Measurements from ENCODE around the gene EIF4B. TPM values are rescaled to one million over a fixed set of nuclear protein-coding genes. Genes with fewer than 3 reads are reported as not detected.

The EIF4B gene
- total and polyA plus RNA-seq, 2 of the 13 experiments (the other 11 are each of a cell fraction or from before 2014, with no cell fraction given): 416 to 548 TPM

- TF ChIP-seq PRPF4 (IDR thresholded peaks at IDR 0.05; ENCODE audit: low read depth, low read length, poor library complexity, severe bottlenecking) (peak; percentile 82), SNAI1 (CRISPR knock-in tag; IDR thresholded peaks at IDR 0.05; ENCODE audit: borderline replicate concordance) (no peak), ZC3H4 (CRISPR knock-in tag; IDR thresholded peaks at IDR 0.05; ENCODE audit: borderline replicate concordance) (no peak), ZNF354B (CRISPR knock-in tag; IDR thresholded peaks at IDR 0.05) (no peak), ZNF17 (CRISPR knock-in tag; IDR thresholded peaks at IDR 0.05) (no peak), ELF1 (CRISPR knock-in tag; IDR thresholded peaks at IDR 0.05) (peak; percentile 72), ZNF331 (CRISPR knock-in tag; IDR thresholded peaks at IDR 0.05) (no peak), FOXJ3 (CRISPR knock-in tag; IDR thresholded peaks at IDR 0.05; ENCODE audit: borderline replicate concordance) (no peak), DNMT1 (CRISPR knock-in tag; IDR thresholded peaks at IDR 0.05) (no peak), TAF1 (CRISPR knock-in tag; IDR thresholded peaks at IDR 0.05) (no peak), POLR2A (IDR thresholded peaks at IDR 0.05; ENCODE audit: insufficient read depth in 1 of 2, low read depth in 2 of 2, low read length in 2 of 2) (0 out of 4 replicates have a peak, but pooled peaks of 1 of the 2 experiments have one; percentile 28), RXRA (CRISPR knock-in tag; IDR thresholded peaks at IDR 0.05) (0 out of 2 replicates have a peak, but pooled peaks have one; percentile 24), ISL2 (CRISPR knock-in tag; IDR thresholded peaks at IDR 0.05) (no peak), RBAK (CRISPR knock-in tag; IDR thresholded peaks at IDR 0.05) (no peak), ELF3 (CRISPR knock-in tag; IDR thresholded peaks at IDR 0.05) (peak; percentile 54), ZNF256 (CRISPR knock-in tag; conservative IDR thresholded peaks at IDR 0.05) (no peak), POLR2AphosphoS5 (IDR thresholded peaks at IDR 0.05; ENCODE audit: low read depth, low read length) (no peak), DMTF1 (CRISPR knock-in tag; IDR thresholded peaks at IDR 0.05) (no peak), ZFY (CRISPR knock-in tag; IDR thresholded peaks at IDR 0.05) (no peak), TBX2 (CRISPR knock-in tag; IDR thresholded peaks at IDR 0.05; ENCODE audit: borderline replicate concordance) (peak; percentile 12; the same call in 1 of the 2 replicates), ZSCAN30 (CRISPR knock-in tag; IDR thresholded peaks at IDR 0.05) (no peak), ZNF496 (CRISPR knock-in tag; IDR thresholded peaks at IDR 0.05; ENCODE audit: insufficient replicate concordance) (no peak), RAD51 (IDR thresholded peaks at IDR 0.05; ENCODE audit: borderline replicate concordance) (no peak), ZNF281 (CRISPR knock-in tag; IDR thresholded peaks at IDR 0.05; ENCODE audit: borderline replicate concordance) (peak; percentile 88), POGZ (CRISPR knock-in tag; IDR thresholded peaks at IDR 0.05) (no peak)
- TF ChIP-seq, protein P1, sequence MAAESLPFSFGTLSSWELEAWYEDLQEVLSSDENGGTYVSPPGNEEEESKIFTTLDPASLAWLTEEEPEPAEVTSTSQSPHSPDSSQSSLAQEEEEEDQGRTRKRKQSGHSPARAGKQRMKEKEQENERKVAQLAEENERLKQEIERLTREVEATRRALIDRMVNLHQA (CRISPR knock-in tag; IDR thresholded peaks at IDR 0.05): no peak
- TF ChIP-seq, protein P2, sequence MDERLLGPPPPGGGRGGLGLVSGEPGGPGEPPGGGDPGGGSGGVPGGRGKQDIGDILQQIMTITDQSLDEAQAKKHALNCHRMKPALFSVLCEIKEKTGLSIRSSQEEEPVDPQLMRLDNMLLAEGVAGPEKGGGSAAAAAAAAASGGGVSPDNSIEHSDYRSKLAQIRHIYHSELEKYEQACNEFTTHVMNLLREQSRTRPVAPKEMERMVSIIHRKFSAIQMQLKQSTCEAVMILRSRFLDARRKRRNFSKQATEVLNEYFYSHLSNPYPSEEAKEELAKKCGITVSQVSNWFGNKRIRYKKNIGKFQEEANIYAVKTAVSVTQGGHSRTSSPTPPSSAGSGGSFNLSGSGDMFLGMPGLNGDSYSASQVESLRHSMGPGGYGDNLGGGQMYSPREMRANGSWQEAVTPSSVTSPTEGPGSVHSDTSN (CRISPR knock-in tag; IDR thresholded peaks at IDR 0.05): no peak
Measured at GRCh38 chr12:53044052-53044581, 37.9 kb downstream of the EIF4B start (continued).
